HG03354 (cell line): ENCODE measurements around the gene MAN1B1.
A peak's percentile ranks its signal among the peaks of the same experiment; 100 is the strongest.

Experiments used
- ATAC-seq: cut with Tn5 transposase; IDR thresholded peaks from one replicate; pipeline ENCODE4 v1.9.1; 2021; ENCODE audit warnings: mild to moderate bottlenecking; ENCODE audit not compliant: unreplicated experiment, poor library complexity, severe bottlenecking

MAN1B1 gene

DNA sequence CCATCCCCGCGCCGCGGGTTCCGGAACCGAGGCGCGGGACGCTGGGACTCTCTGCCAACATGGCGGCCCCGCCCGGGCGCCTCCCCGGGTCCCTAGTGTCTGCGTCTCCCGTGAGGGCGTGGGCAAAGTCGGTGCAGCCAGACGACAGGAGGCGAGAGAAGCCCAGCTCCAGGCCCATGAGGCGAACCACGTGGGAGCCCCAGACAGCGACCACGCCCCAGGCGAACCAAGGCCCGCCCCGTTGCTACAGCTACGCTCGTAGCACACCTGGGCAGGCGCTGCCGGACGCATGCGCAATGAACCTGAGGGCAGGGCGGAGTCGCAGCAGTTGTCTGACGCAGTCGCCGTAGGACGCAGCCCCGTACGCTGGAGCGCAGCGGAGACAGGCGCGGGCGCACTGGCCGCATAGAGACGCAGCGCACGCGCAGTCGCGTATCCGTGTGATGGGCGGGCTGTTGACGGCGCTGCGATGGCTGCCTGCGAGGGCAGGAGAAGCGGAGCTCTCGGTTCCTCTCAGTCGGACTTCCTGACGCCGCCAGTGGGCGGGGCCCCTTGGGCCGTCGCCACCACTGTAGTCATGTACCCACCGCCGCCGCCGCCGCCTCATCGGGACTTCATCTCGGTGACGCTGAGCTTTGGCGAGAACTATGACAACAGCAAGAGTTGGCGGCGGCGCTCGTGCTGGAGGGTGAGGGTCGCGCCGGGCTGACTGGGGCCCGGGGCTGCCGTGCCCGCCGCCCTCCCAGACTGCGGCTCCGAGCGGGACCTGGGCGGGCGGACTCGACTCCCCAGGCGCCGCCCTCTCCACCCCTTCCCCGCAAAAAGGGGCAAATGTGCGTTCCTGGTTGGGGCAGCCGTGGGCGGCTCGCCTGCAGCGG, at the start of gene MAN1B1:
MAN1B1 (plus strand) TSS at position 455 of the 878 bp plus-strand sequence; CDS start at position 470, 15 bp downstream.
- peak; percentile 88 for ATAC-seq

DNA sequence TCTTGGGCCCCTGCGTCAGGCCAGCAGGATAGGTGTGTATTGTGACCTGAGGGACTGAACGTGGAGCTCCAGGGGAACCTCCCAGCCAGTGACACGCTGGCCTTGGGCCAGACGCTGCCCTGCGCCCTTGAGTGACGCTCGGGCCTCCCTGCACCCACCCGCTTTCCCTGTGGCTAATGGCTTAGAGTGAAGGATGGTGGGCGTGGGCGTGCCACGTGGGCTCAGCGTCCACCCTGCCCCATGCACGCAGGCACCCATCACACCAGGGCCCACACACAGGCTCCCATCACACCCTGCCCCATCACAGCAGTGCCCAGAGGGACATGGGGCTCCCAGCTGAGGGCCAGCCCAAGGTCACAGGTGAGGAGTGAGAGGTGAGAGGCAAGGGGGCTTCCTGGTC, 49.8 kb upstream of the MAN1B1 start:
- no peak for ATAC-seq

DNA sequence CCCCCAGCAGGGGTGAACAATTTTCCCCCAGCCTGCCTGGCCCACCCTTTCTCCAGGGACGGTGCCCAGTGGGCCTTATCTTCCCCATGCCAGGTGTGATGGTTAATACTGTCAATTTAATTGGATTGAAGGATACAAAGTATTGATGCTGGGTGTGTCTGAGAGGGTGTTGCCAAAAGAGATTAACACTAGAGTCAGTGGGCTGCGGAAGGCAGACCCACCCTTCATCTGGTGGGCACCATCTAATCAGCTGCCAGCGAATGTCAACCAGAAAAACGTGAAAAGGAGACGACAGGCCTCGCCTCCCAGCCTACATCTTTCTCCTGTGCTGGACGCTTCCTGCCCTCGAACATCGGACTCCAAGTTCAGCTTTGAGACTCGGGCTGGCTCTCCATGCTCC, 49.3 kb upstream of the MAN1B1 start:
- ATAC-seq: no peak

DNA sequence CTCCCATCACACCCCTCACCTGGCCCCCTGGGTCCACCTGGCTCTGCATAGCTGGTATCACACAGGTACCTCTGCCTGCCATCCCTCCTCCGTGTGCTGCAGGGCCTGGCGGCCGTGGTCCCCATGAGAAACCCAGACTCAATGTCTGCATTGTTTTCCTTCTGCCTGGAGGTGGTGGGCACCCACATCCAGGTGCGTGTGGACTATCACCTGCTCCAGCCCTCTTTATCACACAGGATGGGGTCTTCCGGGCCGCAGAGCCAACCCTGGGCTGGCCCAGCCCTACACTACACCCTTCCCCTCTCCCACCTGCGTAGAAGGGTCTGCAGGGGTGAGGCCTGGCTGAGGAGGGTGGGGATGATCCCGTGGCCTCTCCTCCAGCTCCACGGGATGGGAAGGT, 47.9 kb upstream of the MAN1B1 start:
- no peak for ATAC-seq

DNA sequence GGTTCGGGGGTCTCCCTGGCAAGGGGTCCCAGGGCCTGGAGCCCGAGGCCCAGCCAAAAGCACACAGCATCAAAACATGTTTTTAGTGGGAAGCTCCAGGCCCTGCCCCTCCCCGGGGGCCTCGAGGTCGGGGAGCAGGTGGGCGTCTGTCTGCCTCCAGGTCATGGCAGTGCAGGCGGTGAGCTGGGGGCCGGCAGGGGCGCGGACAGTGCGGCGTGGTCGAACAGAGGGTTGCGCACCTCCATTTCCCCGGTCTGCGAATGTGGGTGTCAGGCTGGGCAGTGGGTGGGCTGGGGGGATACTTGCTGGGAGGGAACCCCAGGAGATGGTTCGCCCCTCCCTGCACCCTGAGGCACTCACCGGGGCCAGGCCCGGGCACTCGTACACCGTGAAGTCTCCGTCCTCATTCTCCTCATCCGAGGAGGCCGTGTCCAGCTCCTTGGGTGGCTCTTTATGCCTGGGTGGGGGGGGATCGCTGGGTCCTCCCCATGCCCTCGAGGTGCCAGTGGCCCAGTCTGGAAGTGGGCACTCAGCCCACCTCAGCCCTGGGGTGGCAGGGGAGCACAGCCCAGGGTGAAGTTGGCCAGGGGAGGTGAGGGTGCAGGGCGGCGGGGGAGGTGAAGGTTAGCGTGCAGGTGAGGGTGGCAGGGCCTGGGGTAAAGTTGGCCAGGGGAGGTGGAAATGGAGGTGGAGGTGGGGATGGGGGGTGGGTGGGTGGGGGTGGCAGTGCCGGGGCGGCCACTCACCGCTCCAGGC, 47.0 kb upstream of the MAN1B1 start:
- ATAC-seq: no peak

DNA sequence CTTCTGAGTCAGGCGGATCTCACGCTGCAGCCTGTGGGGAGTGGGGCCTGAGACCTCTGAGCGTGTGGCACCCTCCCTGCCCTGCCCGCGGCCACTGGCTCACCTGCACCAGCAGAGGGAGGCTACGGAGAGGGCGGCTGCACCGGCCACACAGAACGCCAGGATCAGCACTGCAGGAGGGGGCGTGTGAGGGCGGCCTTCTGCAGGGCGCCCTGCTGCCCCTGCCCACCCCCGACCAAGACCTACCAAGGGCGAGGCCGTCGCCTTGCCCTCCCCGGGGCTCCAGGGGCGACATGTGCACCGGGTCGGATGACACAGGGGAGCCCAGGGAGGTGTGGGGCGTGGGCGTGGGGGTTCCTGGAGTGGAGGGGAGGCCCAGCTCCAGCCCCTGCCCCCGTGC, 46.2 kb upstream of the MAN1B1 start:
- no peak for ATAC-seq

DNA sequence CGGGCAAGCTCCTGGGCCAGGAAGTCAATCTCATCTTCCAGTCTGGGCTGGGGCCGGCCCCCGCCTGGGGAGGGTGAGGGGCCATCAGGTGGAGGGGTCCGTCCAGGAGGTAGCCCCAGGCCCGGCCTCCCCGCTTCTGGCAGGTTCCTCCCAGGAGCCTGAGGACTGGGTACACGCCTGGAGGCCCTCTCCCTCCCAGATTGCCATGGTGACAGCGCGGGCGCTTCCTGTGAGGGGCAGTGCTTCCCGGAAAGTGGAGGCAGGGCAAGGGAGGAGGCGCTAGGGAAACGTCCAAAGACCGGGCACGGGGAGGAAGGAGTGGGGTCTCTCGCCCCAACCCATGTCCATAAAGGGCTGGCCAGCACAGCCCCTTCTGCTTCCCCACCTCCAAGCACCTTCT, 45.7 kb upstream of the MAN1B1 start:
- ATAC-seq: no peak

DNA sequence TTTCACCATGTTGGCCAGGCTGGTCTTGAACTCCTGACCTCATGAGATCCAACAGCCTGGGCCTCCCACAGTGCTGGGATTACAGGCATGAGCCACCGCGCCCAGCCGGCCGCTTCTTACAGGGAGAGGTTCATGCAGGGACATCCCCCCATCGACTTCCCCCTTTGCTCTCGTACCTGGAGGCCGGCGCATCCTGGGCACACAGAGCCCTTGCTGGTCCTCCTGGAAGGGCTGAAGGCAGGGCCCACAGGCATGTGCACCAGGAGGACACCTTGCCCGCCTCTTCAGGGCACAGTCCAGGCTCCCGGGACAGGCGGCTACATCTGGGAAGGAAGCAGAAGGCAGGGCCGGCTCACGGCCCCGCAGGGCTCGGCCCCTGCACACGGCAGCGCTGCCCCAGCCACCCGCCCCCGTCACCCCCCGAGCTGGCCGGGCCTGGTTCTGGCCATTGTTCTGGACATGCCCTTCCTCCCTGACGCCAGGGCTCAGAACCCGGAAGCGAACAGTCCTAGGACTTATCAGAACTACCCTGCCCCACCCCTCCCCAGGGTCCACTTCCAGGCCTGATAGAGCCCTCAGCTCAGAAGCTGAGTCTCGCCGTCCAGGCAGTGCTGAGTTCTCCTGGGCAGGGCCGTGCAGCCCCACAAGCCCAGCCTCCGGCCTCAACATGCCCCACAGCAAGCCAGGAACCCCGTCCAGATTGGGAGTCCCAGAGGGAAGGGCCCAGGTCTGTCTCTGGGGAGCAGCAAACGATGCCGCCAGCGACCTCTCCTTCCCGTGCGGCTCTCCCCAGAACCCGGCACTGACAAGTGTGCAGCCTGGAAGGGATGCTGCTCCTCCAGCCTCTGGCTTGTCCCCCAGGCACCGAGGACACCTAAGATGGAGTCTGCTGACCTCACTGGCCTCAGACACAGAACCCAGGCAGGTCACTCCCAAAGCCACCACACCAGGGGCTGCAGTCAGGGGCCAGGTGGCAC, 43.7 kb upstream of the MAN1B1 start:
- ATAC-seq: no peak

DNA sequence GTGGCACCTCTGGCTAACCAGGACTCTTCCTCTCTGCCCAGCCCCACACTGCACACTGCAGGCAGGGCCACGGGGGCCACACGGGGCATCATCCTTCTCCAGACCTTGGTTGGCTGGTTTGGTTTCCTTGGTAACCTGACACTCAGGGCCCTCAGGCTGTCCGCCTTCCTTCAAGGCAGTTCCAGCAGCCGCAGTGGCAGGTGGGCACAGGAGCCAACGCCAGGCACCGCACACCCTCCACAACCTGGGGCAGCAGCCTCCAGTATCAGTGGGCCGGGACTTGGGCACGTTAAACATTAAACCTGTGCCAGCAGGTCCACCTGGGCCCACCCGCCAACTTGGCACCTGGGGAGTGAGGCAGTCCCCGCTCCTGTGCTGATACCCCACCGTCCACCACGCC, 42.7 kb upstream of the MAN1B1 start:
- no peak for ATAC-seq

DNA sequence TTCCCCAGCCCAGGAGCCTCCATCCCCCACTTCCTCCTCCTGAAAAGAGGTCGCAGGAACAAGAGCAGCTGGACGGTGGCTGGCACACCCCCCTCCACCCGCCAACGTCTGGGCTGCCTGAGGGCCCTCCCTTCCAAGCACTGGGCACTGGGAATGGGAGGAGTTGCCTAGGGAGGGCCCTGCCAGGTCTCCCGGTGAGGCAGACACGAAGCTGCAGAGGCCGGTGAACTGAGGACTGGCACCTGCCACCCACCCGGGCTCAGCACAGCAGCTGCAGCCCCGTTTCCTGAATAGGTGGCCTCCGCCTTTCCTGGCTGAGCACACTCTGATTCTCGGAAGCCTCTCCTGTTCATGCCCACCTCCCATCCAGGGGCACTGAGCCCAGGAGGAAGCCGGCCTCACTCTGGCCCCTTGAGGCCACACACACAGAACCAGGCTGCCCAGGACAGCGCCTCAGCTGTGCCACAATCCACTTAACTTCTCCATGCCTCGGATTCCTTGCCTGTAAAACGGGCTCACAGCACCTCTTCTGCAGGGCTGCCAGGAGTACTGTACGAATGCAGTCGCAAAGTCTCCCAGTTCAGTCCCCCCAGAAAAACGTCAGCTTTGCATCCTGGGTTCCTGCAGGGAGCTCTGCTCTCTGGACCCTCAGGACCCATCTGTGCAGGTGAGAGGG, 42.1 kb upstream of the MAN1B1 start:
- no peak for ATAC-seq

DNA sequence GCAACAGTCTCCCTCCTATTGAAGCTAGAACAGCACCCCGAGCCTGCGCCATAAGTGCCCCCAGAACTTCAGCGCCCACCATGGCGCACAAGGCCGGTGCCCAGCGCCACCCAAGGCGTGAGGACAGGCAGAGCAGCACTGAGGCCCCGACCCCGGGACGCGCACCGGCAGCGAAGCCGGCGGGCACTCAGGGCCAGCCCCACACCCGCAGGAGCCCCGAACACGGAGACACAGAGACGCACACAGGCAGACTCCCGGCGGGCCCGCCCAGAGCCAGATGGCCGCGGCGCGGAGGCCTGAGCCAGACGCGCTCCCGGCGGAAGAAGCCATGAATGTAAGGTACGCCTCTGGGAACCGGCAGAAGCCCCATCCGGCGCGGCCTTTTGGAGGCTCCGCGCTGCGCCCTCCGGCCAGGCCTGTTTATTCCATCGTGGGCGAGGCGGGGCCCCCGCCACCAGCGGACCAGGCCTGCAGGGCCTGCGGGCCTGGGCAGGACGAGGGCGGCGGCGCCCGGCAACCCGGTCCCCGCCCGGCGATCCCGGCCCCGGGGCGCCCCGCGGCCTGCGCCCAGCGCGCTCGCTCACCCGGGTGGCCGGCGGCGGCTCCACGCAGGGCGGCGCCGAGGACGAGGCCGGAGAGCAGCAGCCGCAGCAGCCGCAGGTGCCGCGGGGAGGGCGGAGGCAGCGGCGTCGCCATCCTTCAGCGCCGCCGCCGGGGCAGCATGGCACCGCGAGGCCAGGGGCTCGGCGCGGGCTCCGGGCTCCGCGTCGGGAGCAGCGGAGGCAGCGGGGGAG, 41.3 kb upstream of the MAN1B1 start:
- ATAC-seq: no peak

DNA sequence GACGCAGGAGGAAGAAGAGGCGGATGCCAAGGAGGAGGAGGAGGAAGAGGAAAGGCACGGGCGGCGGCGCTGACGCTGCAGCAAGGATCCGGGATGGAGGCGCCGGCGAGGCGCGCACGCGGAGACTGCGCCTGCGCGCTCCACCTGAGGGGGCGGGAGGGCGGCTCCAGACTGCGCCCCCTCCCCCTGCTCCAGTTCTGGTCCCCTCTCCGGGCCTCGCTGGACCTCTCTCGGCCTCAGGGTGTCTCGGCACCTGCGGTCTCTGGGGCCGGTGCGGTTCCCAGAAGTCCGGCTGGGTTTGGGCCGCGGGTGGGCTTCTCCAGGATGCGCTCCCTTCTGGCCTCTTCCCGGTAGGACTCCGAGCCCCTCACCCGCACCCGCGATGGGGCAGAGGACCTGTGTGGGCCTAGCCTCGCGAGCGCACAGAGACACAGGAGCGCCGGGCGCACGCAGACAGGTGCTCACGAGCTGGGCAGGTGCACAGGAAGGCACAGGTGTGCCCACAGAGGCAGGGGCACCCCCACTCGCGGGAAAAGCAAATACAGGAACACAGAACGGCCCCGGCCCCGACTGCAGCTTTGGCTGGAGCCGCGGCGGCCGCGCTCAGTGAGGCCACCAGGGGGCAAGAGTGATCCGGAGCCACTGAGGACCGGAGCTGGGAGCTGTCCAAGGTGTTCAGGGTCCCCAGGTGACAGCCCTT, 40.5 kb upstream of the MAN1B1 start, which contains the start of gene NPDC1:
NPDC1 (minus strand) TSS at position 90 of the 700 bp plus-strand sequence. CDS start 188 bp downstream, outside the sequence.
- peak; percentile 57 for ATAC-seq

DNA sequence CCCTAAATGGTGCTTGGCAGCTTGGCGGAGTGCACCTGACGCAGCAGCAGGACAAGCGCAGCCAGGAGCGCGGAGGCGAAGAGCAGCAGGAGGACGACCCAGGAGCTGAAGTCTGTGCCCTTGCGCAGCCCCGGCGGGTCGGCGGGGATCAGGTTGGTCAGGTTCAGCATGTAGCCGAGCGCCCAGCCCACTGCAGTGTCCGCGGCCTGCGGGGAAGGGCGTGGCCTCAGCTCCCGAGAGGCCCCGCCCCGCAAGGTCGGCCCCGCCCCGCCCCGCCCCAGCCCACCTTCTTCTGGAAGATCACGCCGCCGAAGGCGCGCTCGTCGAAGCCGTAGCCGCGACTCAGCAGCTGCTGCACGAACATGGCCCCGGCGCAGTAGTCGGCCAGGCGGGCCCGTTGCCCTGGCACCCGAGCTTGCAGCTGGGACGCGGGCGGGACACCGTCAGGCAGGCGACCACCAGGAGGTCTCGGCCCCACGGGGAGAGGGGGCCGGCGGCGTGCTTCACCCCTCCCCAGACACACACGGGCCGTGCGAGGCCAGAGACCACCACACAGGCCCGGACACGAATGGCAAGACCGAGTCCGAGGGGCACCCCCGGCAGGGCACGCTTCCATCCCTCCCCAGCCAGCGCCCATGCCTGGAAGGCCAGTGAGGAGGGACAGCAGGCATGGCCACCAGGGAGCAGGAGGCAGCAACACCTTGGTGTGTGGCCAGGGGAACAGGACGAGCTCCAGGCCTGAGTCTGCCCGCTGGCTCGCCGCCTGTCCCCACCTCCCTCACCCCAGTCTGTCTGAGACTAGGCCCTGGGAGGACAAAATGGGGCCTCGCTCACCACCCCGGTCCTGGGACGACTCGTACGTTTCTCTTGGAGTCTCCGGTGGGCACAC, 37.9 kb upstream of the MAN1B1 start:
- ATAC-seq: no peak

DNA sequence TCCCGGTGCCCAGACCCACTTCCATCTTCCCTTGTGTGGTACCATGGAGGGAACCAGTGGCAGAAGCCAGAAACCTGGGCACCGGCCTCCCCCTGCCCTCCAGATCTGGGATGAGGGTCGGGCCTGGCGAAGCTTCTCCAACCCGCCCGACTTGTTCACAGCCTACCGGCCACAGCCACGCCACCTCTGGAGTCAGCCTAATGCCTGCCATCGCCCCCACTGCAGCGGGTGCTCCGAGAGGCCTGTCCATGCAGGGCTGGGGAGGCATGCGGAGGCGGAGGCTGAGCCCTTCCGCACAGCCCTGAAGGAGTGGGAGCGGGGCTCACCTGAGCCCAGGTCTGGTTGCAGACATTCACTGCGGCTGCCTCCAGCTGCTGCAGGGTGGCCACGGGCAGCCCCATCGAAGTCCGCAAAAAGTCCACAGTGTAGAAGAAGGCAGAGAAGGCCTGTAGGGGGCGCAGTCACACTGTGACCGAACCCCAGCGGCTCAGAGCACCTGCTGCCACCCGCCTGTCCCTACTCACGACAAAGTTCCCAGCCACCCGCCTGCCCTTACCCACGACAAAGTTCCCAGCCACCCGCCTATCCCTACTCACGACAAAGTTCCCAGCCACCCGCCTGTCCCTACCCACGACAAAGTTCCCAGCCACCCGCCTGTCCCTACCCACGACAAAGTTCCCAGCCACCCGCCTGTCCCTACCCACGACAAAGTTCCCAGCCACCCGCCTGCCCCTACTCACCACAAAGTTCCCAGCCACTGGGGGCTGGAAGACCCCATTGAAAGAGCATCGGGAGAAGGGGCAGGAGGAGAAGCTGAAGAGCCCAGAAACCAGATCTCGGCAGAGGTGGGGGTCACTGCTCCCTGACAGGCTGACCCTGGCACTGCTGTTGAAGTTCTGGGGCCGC, 37.0 kb upstream of the MAN1B1 start:
- ATAC-seq: no peak

DNA sequence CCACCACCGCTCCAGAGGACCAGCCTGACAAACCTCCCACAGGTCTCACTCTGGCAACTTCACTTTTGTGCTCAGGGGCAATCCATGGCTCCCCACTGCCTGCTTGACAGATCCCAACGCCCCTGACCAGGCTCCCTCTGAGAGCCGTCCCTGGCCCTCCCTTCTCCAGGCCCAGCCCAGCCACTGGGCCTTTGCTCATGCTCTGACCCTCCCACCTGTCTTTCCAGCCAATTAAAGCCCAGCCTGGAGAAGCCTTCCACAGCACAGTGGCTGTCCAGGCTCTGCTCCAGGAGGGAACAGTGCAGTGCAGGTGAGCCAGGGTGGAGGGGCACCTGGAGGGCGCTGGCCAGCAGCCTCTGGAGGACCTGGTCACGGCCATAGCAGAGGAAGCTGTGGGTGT, 36.2 kb upstream of the MAN1B1 start:
- ATAC-seq: no peak

DNA sequence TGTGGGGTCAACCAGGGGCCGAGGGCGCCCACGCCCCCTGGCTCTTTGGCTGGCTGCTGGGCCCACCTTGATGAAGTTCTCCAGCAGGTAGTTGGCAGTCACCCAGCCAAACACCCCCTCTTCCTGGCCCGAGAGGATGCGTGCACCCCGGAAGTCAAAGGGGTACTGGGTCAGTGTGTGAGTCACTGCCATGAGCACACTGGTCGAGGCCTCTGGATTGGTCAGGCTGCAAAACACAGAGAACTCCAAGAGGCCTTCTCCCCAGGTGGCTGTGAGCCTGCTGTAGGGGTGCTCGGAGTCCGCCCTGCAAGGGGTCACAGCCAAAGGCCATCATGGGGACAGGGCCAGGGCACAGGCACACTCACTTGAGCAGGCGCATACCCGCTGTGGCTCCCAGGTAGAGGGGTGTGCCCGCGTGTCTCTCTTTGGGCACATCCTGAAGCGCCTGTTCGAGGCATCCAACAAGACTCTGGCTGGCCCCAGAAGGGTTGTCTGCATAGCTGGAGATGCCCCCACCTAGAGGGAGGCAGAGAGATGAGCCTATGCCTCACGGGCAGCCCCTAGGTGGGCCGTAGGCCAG, 35.5 kb upstream of the MAN1B1 start:
- ATAC-seq: no peak
